Neural cell (in vitro differentiated cells): ENCODE data around the gene ABCA1. TPM values are rescaled to one million over a fixed set of nuclear protein-coding genes. Genes with fewer than 3 reads are reported as not detected.
"Not testable (repeated sequence)": the region's sequence is repeated elsewhere in the genome, so short reads cannot be mapped to it uniquely, and the experiment has no call there.

Experiments used
- H2AFZ ChIP-seq: fragments of 200-600, 300-800 bp; sonication (generic), shearing (Covaris generic); 2 replicates; pipeline ENCODE4 v1.6.0; 2014; ENCODE audit warnings: low read depth, mild to moderate bottlenecking, antibody characterized with exemption, low read length, moderate library complexity
- H3F3A ChIP-seq: fragments of 200-600 bp; shearing (Covaris generic); 2 replicates; pipeline ENCODE4 v1.6.1; 2016; ENCODE audit warnings: mild to moderate bottlenecking, moderate library complexity, mixed read lengths, antibody characterized with exemption, low read length; ENCODE audit not compliant: insufficient read depth, poor library complexity, severe bottlenecking
- H3K27ac ChIP-seq: fragments of 200-600, 300-800 bp; sonication (generic), shearing (Covaris generic); 2 replicates; pipeline ENCODE4 v1.5.1; 2014; ENCODE audit warnings: mild to moderate bottlenecking, low read length, moderate library complexity
- H3K27me3 ChIP-seq: fragments of 300-800, 200-600 bp; sonication (generic), shearing (Covaris generic); 2 replicates; pipeline ENCODE4 v1.6.0; 2014; ENCODE audit warnings: mild to moderate bottlenecking, low read depth, low read length, moderate library complexity; ENCODE audit not compliant: insufficient read depth
- H3K36me3 ChIP-seq: fragments of 300-800, 200-600 bp; sonication (generic), shearing (Covaris generic); 2 replicates; pipeline ENCODE4 v1.5.1; 2014; ENCODE audit warnings: mild to moderate bottlenecking, antibody characterized with exemption, low read length, moderate library complexity; ENCODE audit not compliant: insufficient read depth
- H3K4me2 ChIP-seq: fragments of 300-800, 200-600 bp; sonication (generic), shearing (Covaris generic); 2 replicates; pipeline ENCODE4 v1.6.0; 2014; ENCODE audit warnings: mild to moderate bottlenecking, low read length
- H3K4me3 ChIP-seq: fragments of 300-800, 200-600 bp; sonication (generic), shearing (Covaris generic); 2 replicates; pipeline ENCODE4 v1.5.1; 2014; ENCODE audit warnings: mild to moderate bottlenecking, low read length, moderate library complexity
- H3K79me2 ChIP-seq: fragments of 200-600 bp; shearing (Covaris generic); replicated peaks from 2 replicates; pipeline ENCODE4 v1.6.0; 2014; ENCODE audit warnings: mild to moderate bottlenecking, low read length, moderate library complexity; ENCODE audit not compliant: insufficient read depth
- H3K9ac ChIP-seq: fragments of 300-800, 200-600 bp; sonication (generic), shearing (Covaris generic); 2 replicates; pipeline ENCODE4 v1.6.1; 2016; ENCODE audit warnings: mild to moderate bottlenecking, low read length, mixed read lengths
- H3K9me2 ChIP-seq: fragments of 200-600 bp; shearing (Covaris generic); 2 replicates; pipeline ENCODE4 v1.6.1; 2016; ENCODE audit warnings: mild to moderate bottlenecking, low read length, mixed read lengths; ENCODE audit not compliant: insufficient read depth
- H3K9me3 ChIP-seq: fragments of 200-600, 300-800 bp; sonication (generic), shearing (Covaris generic); 2 replicates; pipeline ENCODE4 v1.6.1; 2016; ENCODE audit warnings: mild to moderate bottlenecking, mixed run types, low read length, moderate library complexity, mixed read lengths
- H4K20me1 ChIP-seq: fragments of 200-600 bp; shearing (Covaris generic); 2 replicates; pipeline ENCODE4 v1.6.1; 2016; ENCODE audit warnings: mild to moderate bottlenecking, mixed run types; ENCODE audit not compliant: insufficient read depth
- CTCF ChIP-seq: fragments of 450-650 bp; IDR thresholded peaks from 2 replicates; pipeline ENCODE4 v1.5.1; 2014; ENCODE audit warnings: antibody characterized with exemption, mild to moderate bottlenecking, moderate library complexity; ENCODE audit not compliant: poor library complexity, severe bottlenecking
- EP300 ChIP-seq: fragments of 450-650 bp; conservative IDR thresholded peaks from 2 replicates; pipeline ENCODE4 v1.6.1; 2014; ENCODE audit warnings: antibody characterized with exemption, mild to moderate bottlenecking, moderate library complexity; ENCODE audit not compliant: poor library complexity, severe bottlenecking
- EZH2 ChIP-seq: fragments of 200-600, 300-800 bp; shearing (Covaris generic), sonication (generic); IDR thresholded peaks from 2 replicates; pipeline ENCODE4 v1.6.1; 2014; ENCODE audit warnings: antibody characterized with exemption, low read length, borderline replicate concordance, mild to moderate bottlenecking; ENCODE audit not compliant: insufficient read depth, poor library complexity, severe bottlenecking
- MXI1 ChIP-seq: fragments of 450-650 bp; conservative IDR thresholded peaks from 2 replicates; pipeline ENCODE4 v1.6.1; 2014; ENCODE audit warnings: antibody characterized with exemption, mild to moderate bottlenecking; ENCODE audit not compliant: poor library complexity, severe bottlenecking
- POLR2AphosphoS5 ChIP-seq: IDR thresholded peaks from 2 replicates; pipeline ENCODE4 v1.6.1; 2012
- RAD21 ChIP-seq: fragments of 450-650 bp; conservative IDR thresholded peaks from 2 replicates; pipeline ENCODE4 v1.6.1; 2014; ENCODE audit warnings: antibody characterized with exemption, mild to moderate bottlenecking, moderate library complexity
- REST ChIP-seq: IDR thresholded peaks from 2 replicates; pipeline ENCODE4 v1.6.1; 2012; ENCODE audit warnings: borderline replicate concordance
- SMC3 ChIP-seq: fragments of 450-650 bp; conservative IDR thresholded peaks from 2 replicates; pipeline ENCODE4 v1.6.1; 2014; ENCODE audit warnings: antibody characterized with exemption, mild to moderate bottlenecking, moderate library complexity; ENCODE audit not compliant: poor library complexity
- TAF1 ChIP-seq: IDR thresholded peaks from 2 replicates; pipeline ENCODE4 v1.6.1; 2012; ENCODE audit warnings: low read depth
- polyA plus RNA-seq: library from polyadenylated mRNA; depleted of rRNA; stranded (reverse); fragments of >200 nt; gene quantifications from 2 replicates; pipeline ENCODE4 v1.2.3, GENCODE V29; 2014

The ABCA1 gene
- polyA plus RNA-seq, 1 donor from 2014 or later: 5.2 TPM

GRCh38 chr9:104923740-104924139 is 4.2 kb downstream of the ABCA1 start:
- H3K9me3 ChIP-seq: no peaks in the 10 kb centered on the region
- H3K4me2 ChIP-seq: no peak overlapping the region
- no peak for TF ChIP-seq POLR2AphosphoS5
- TF ChIP-seq MXI1: no peak
- no peak for TF ChIP-seq CTCF
- no peak for TF ChIP-seq EZH2
- TF ChIP-seq TAF1: no peak
- no peak for TF ChIP-seq REST
- TF ChIP-seq SMC3: no peak
- peaks cover 2% of the 10 kb centered on the region for H3K36me3 ChIP-seq
- peaks cover 56% of the 10 kb centered on the region for H3K79me2 ChIP-seq
- no peaks in the 10 kb centered on the region for H3F3A ChIP-seq
- no peaks in the 10 kb centered on the region for H3K27me3 ChIP-seq
- no peaks in the 10 kb centered on the region for H3K9me2 ChIP-seq
- no peak overlapping the region for H3K27ac ChIP-seq
- H4K20me1 ChIP-seq: no peaks in the 10 kb centered on the region
- no peak overlapping the region for H3K9ac ChIP-seq
- no peak overlapping the region for H3K4me3 ChIP-seq
- no peak overlapping the region for H2AFZ ChIP-seq

GRCh38 chr9:104923289-104923688 is 4.7 kb downstream of the ABCA1 start:
- TF ChIP-seq POLR2AphosphoS5 (no peak), MXI1 (no peak), SMC3 (no peak), RAD21 (no peak), EZH2 (no peak), TAF1 (no peak), REST (no peak), EP300 (no peak), CTCF (no peak)
- Histone ChIP-seq H3K79me2 (peaks cover 56% of the 10 kb centered on the region), H3K27ac (no peak overlapping the region)

GRCh38 chr9:104922748-104923147 is 5.2 kb downstream of the ABCA1 start:
- H3K27ac ChIP-seq, H3K36me3 ChIP-seq, H4K20me1 ChIP-seq, H3F3A ChIP-seq, H3K9ac ChIP-seq, H2AFZ ChIP-seq, H3K9me2 ChIP-seq, H3K4me3 ChIP-seq, H3K9me3 ChIP-seq, H3K27me3 ChIP-seq, H3K4me2 ChIP-seq: not testable (repeated sequence)
- H3K79me2 ChIP-seq: peaks cover 59% of the 10 kb centered on the region

More at GRCh38 chr9:104923289-104923688, 4.7 kb downstream of the ABCA1 start:
- Histone ChIP-seq H3K4me2 (no peak overlapping the region), H3K36me3 (peaks cover 3% of the 10 kb centered on the region), H2AFZ (no peak overlapping the region), H4K20me1 (no peaks in the 10 kb centered on the region), H3K9me3 (no peaks in the 10 kb centered on the region), H3K9ac (no peak overlapping the region), H3K9me2 (no peaks in the 10 kb centered on the region), H3K4me3 (no peak overlapping the region), H3F3A (no peaks in the 10 kb centered on the region), H3K27me3 (no peaks in the 10 kb centered on the region)
